IMR-90 (cell line): ENCODE data around the gene ARL5C. TPM values are rescaled to one million over a fixed set of nuclear protein-coding genes. Genes with fewer than 3 reads are reported as not detected.

Experiments
- ATAC-seq: fragments of 200-7000 bp; cut with Tn5 transposase; 2 replicates; pipeline ENCODE4 v1.9.1; 2020; ENCODE audit warnings: low read depth, mild to moderate bottlenecking, moderate library complexity
- BruUV-seq: library from RNA; stranded (reverse); fragments of 400-500 nt; replicated peaks from 2 replicates; lab custom pipeline; 2021; lab: Mats Ljungman, UMichigan
- CTCF ChIA-PET: fragments of 300-600 bp; formaldehyde crosslinking; extraction: SDS; loops from one replicate; lab custom pipeline; 2021; ENCODE audit warnings: antibody characterized with exemption; lab: Yijun Ruan, JAX
- POLR2A ChIA-PET: fragments of 300-600 bp; sonication (Branson Sonifier 250); formaldehyde crosslinking; loops from one replicate; lab custom pipeline; 2022; ENCODE audit warnings: antibody characterized with exemption; ENCODE audit not compliant: unreplicated experiment; lab: Charles Lee
- DNase-seq: peaks from one replicate; pipeline ENCODE4 v3.0.0; 2013
- H2AFZ ChIP-seq: replicated peaks from 2 replicates; pipeline ENCODE3; 2013; ENCODE audit warnings: low read length, mild to moderate bottlenecking; ENCODE audit not compliant: poor library complexity
- H2AK5ac ChIP-seq: 2 replicates; pipeline ENCODE4 v1.6.1; 2013; ENCODE audit warnings: low read depth, low read length, inconsistent platforms
- H2AK9ac ChIP-seq: replicated peaks from 2 replicates; pipeline ENCODE3; 2013; ENCODE audit warnings: mild to moderate bottlenecking, low read depth, low read length, moderate library complexity; ENCODE audit not compliant: poor library complexity
- H2BK120ac ChIP-seq: 2 replicates; pipeline ENCODE4 v1.6.1; 2013; ENCODE audit warnings: low read depth, low read length, inconsistent platforms
- H2BK15ac ChIP-seq: 3 replicates; pipeline ENCODE4 v1.6.1; 2013; ENCODE audit warnings: low read depth, low read length, inconsistent platforms
- H2BK20ac ChIP-seq: 2 replicates; pipeline ENCODE4 v1.6.1; 2013; ENCODE audit warnings: low read depth, mild to moderate bottlenecking, inconsistent platforms, low read length, moderate library complexity
- H2BK5ac ChIP-seq: 2 replicates; pipeline ENCODE4 v1.6.1; 2013; ENCODE audit warnings: mild to moderate bottlenecking, low read depth, low read length, inconsistent platforms; ENCODE audit not compliant: poor library complexity, severe bottlenecking
- H3K14ac ChIP-seq: replicated peaks from 2 replicates; pipeline ENCODE4 v1.6.1; 2013; ENCODE audit warnings: low read depth, low read length, inconsistent platforms
- H3K18ac ChIP-seq: 2 replicates; pipeline ENCODE4 v1.6.1; 2013; ENCODE audit warnings: low read depth, low read length, control low read depth
- H3K23ac ChIP-seq: 2 replicates; pipeline ENCODE4 v1.6.1; 2013; ENCODE audit warnings: low read depth, low read length, inconsistent platforms
- H3K27ac ChIP-seq: 2 replicates; pipeline ENCODE4 v1.5.1; 2013; ENCODE audit warnings: mild to moderate bottlenecking, control low read depth, low read length; ENCODE audit not compliant: insufficient read depth
- H3K27me3 ChIP-seq: 2 replicates; pipeline ENCODE4 v1.6.1; 2013; ENCODE audit warnings: low read length; ENCODE audit not compliant: control insufficient read depth, insufficient read depth
- H3K36me3 ChIP-seq: 2 replicates; pipeline ENCODE4 v1.6.1; 2013; ENCODE audit warnings: low read length, mixed read lengths; ENCODE audit not compliant: control insufficient read depth, insufficient read depth
- H3K4ac ChIP-seq: 2 replicates; pipeline ENCODE4 v1.6.1; 2013; ENCODE audit warnings: low read depth, low read length, inconsistent platforms
- H3K4me1 ChIP-seq: 2 replicates; pipeline ENCODE4 v1.6.1; 2013; ENCODE audit warnings: low read length, mixed read lengths; ENCODE audit not compliant: control insufficient read depth, insufficient read depth
- H3K4me2 ChIP-seq: 2 replicates; pipeline ENCODE4 v1.6.1; 2013; ENCODE audit warnings: low read depth, mild to moderate bottlenecking, control low read depth, low read length, moderate library complexity
- H3K4me3 ChIP-seq: 2 replicates; pipeline ENCODE4 v1.5.1; 2013; ENCODE audit warnings: low read depth, mild to moderate bottlenecking, control low read depth, low read length, moderate library complexity; ENCODE audit not compliant: insufficient read depth
- H3K56ac ChIP-seq: 2 replicates; pipeline ENCODE4 v1.6.1; 2013; ENCODE audit warnings: low read length, inconsistent platforms; ENCODE audit not compliant: insufficient read depth; ENCODE audit errors: extremely low read depth
- H3K79me1 ChIP-seq, 2 experiments: 2 replicates each; pipeline ENCODE4 v1.6.1; 2013; ENCODE audit warnings: low read length in 2 of 2, inconsistent platforms in 1 of 2, low read depth in 1 of 2
- H3K9ac ChIP-seq: 2 replicates; pipeline ENCODE4 v1.6.1; 2013; ENCODE audit warnings: low read depth, low read length, control low read depth
- H3K9me1 ChIP-seq: 2 replicates; pipeline ENCODE4 v1.6.1; 2013; ENCODE audit warnings: low read length, inconsistent platforms; ENCODE audit not compliant: insufficient read depth
- H3K9me3 ChIP-seq: 2 replicates; pipeline ENCODE4 v1.6.1; 2013; ENCODE audit warnings: low read length; ENCODE audit not compliant: control insufficient read depth, insufficient read depth
- H4K20me1 ChIP-seq: 2 replicates; pipeline ENCODE4 v1.6.1; 2013; ENCODE audit warnings: low read length, inconsistent platforms; ENCODE audit not compliant: insufficient read depth
- H4K5ac ChIP-seq: 2 replicates; pipeline ENCODE4 v1.6.1; 2013; ENCODE audit warnings: mild to moderate bottlenecking, low read depth, low read length, control low read depth
- H4K8ac ChIP-seq, 2 experiments: 2 replicates each; pipeline ENCODE4 v1.6.1; 2013; ENCODE audit warnings: low read depth in 2 of 2, low read length in 2 of 2, control low read depth in 1 of 2, inconsistent platforms in 1 of 2
- H4K91ac ChIP-seq: 2 replicates; pipeline ENCODE4 v1.6.1; 2013; ENCODE audit warnings: low read depth, low read length, inconsistent platforms; ENCODE audit not compliant: insufficient read depth
- CEBPB ChIP-seq: IDR thresholded peaks from 2 replicates; pipeline ENCODE4 v1.6.1; 2012; ENCODE audit warnings: low read depth, low read length, improper control_type of control experiment
- MAFK ChIP-seq: IDR thresholded peaks from 2 replicates; pipeline ENCODE4 v1.6.1; 2012; ENCODE audit warnings: low read depth, low read length, improper control_type of control experiment
- MAZ ChIP-seq: IDR thresholded peaks from 2 replicates; pipeline ENCODE4 v1.6.1; 2012; ENCODE audit warnings: low read depth, mild to moderate bottlenecking, low read length, improper control_type of control experiment, moderate library complexity, borderline replicate concordance
- POLR2A ChIP-seq: IDR thresholded peaks from 2 replicates; pipeline ENCODE4 v1.6.1; 2012; ENCODE audit warnings: mild to moderate bottlenecking, low read depth, low read length
- WGBS, 2 experiments: methylation state at CpG; one replicate each; pipeline versions ENCODE4 v1.1.5 to v1.1.7; 2013; ENCODE audit warnings: missing lambda C conversion rate in 2 of 2; ENCODE audit not compliant: insufficient read length in 1 of 2; ENCODE audit errors: extremely low coverage in 2 of 2; 5-methylcytosine and 5-hydroxymethylcytosine counted together
- dilution Hi-C: fragments of 300-500 bp; cut with HindIII; formaldehyde crosslinking; loops from one replicate; pipeline ENCODE4 v1.14.3; 2018; ENCODE audit warnings: low sequenced_read_pairs; ENCODE audit not compliant: unreplicated experiment
- in situ Hi-C: fragments of 300-500 bp; cut with MboI; formaldehyde crosslinking; loops from 3 replicates; pipeline ENCODE4 v1.14.3; 2019; ENCODE audit warnings: low sequenced_read_pairs, inconsistent platforms, mixed read lengths
- intact Hi-C: fragments of 100-400 bp; cut with micrococcal nuclease; formaldehyde crosslinking; loops from 2 replicates; pipeline ENCODE4 v1.10.0; 2022
- polyA plus RNA-seq, 3 experiments: library from polyadenylated mRNA; depleted of rRNA; stranded (reverse); fragments of >200 nt; gene quantifications; 2 replicates each; pipeline ENCODE4 v1.2.3, GENCODE V29; 2012; ENCODE audit warnings: low replicate concordance in 1 of 3
- total RNA-seq: library from RNA; depleted of rRNA; stranded (reverse); fragments of >200 nt; gene quantifications from 2 replicates; pipeline ENCODE4 v1.2.3, GENCODE V29; 2012

Gene ARL5C
- total and polyA plus RNA-seq, 2 of the 4 experiments (the other 2 are of a cell fraction), result not detected

DNA sequence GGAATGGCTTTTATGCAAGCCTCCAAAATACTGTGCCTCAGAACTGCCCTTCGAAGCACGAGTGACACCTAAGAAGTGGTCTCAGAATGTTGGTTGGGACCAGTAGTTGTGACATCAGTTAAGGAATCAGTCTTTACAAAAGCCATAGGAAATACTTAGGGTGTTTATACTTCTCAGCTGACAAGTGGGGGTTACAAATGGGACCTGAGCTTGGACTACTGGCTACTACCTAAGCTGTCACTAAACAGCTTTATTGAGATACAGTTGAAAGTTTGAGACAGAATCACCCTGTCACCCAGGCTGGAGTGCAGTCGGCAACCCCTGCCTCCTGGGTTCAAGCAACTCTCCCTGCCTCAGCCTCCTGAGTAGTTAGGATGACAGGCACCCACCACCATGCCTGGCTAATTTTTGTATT, 39.2 kb upstream of the ARL5C start:
- Histone ChIP-seq H3K4me1 (peaks cover 19% of the 10 kb centered on the region), H2BK120ac (no peak overlapping the region), H2BK20ac (no peak overlapping the region), H4K5ac (no peak overlapping the region), H4K91ac (no peak overlapping the region), H3K56ac (no peak overlapping the region), H3K9me3 (no peaks in the 10 kb centered on the region), H3K27ac (no peak overlapping the region), H2BK15ac (no peak overlapping the region), H3K4ac (no peak overlapping the region), H4K20me1 (peaks cover 35% of the 10 kb centered on the region), H2AK5ac (no peak overlapping the region), H3K23ac (no peak overlapping the region), H2BK5ac (no peak overlapping the region), H3K36me3 (peaks cover 39% of the 10 kb centered on the region), H3K18ac (no peak overlapping the region), H3K4me3 (no peak overlapping the region), H3K9me1 (peaks cover 12% of the 10 kb centered on the region), H3K27me3 (no peaks in the 10 kb centered on the region), H3K79me1 (peaks cover 19 to 31% of the 10 kb centered on the region in 2 experiments), H2AK9ac (no peak overlapping the region), H2AFZ (no peak overlapping the region), H3K14ac (no peak overlapping the region), H3K9ac (no peak overlapping the region), H4K8ac (no peak overlapping the region), H3K4me2 (no peak overlapping the region)
- WGBS, 2 experiments, result no CpG with 5 or more reads among the region's 3 CpGs
- TF ChIP-seq CEBPB (no peak), MAFK (no peak), POLR2A (0 out of 2 replicates have a peak, but pooled peaks have one; percentile 13), MAZ (no peak)
- ATAC-seq, result no peak
- ChIA-PET POLR2A (interaction anchor here (0.6 kb wide), 1 partner anchor 452 kb away, joined by 4 read pairs; no protein-coding TSS in a partner anchor), CTCF (interaction anchor here (0.6 to 0.9 kb wide), 3 partner anchors 29 to 226 kb away, joined by 3 to 5 read pairs (median 3); no protein-coding TSS in a partner anchor)
- in situ Hi-C loops (no loop called here), intact Hi-C loops (no loop called here), dilution Hi-C loops (no loop called here)
- BruUV-seq, result no TSS peak
- no peak for DNase-seq
